Measurements from ENCODE around the gene DLGAP1.
"Not testable (repeated sequence)": the region's sequence is repeated elsewhere in the genome, so short reads cannot be mapped to it uniquely, and the experiment has no call there.

The DLGAP1 gene

GRCh38 chr18:3580523-3581025 is 874.5 kb downstream of the DLGAP1 start:
- H3K4me3 ChIP-seq (ENCODE audit: low read depth in 1 of 5, low read length in 5 of 5); H3K4me1 ChIP-seq (ENCODE audit: control insufficient read depth in 5 of 5, insufficient read depth in 5 of 5, low read length in 5 of 5); H3K9me3 ChIP-seq (ENCODE audit: control insufficient read depth in 5 of 5, low read length in 5 of 5); H3K9ac ChIP-seq (ENCODE audit: low read length in 5 of 5); H3K36me3 ChIP-seq (ENCODE audit: control insufficient read depth in 5 of 5, insufficient read depth in 5 of 5, low read length in 5 of 5); H3K27me3 ChIP-seq (ENCODE audit: control insufficient read depth in 5 of 5, insufficient read depth in 4 of 5, low read length in 5 of 5); H3K27ac ChIP-seq (ENCODE audit: low read depth, low read length): not testable (repeated sequence)

DNA sequence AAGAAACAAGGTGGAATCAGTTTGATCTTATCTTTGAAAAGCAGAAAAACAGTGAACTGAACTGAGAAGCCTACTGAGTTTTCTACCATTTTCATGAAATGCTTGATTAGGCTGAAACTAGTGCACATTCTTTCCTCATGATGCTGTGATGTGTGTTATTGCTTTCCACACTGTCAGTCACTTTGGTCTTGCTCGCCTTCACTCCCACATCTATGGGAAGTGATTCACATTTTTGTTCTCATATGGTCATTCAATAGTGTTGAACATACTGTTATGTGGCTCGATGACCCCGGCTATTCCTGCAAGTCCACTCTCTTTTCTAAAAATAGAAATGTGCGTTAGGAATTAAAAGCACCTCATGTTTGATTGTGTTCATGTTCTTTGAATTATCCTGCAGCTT is 875.4 kb downstream of the DLGAP1 start:
- H3K36me3 ChIP-seq (ENCODE audit: control insufficient read depth in 5 of 5, insufficient read depth in 5 of 5, low read length in 5 of 5): no peaks in the 10 kb centered on the region
- H3K27ac ChIP-seq (ENCODE audit: low read depth, low read length): no peak overlapping the region
- no peaks in the 10 kb centered on the region for H3K27me3 ChIP-seq (ENCODE audit: control insufficient read depth in 5 of 5, insufficient read depth in 4 of 5, low read length in 5 of 5)
- no peaks in the 10 kb centered on the region for H3K4me1 ChIP-seq (ENCODE audit: control insufficient read depth in 5 of 5, insufficient read depth in 5 of 5, low read length in 5 of 5)
- H3K9me3 ChIP-seq (ENCODE audit: control insufficient read depth in 5 of 5, low read length in 5 of 5): no peaks in the 10 kb centered on the region
- no peak overlapping the region for H3K9ac ChIP-seq (ENCODE audit: low read length in 5 of 5)
- H3K4me3 ChIP-seq (ENCODE audit: low read depth in 1 of 5, low read length in 5 of 5): no peak overlapping the region

DNA sequence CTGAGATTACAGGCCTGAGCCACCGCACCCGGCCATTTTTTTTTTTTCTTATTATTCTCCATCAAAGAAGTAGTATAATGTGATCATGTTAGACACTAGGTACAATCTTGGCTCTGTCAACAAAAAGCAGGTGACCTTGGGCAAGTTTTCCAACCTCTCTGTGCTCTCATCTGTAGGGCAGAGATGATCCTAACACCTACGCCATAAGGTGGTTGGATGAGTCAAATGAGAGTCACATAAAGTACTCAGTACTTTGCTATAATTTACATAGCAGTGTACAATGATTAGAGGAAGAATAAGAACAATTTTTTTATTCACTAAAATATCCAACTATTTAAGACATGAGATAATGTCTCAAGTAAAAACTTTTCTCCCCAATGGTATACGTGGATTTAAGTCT is 876.5 kb downstream of the DLGAP1 start:
- Histone ChIP-seq H3K4me3 (ENCODE audit: low read depth in 1 of 5, low read length in 5 of 5) (no peak overlapping the region), H3K4me1 (ENCODE audit: control insufficient read depth in 5 of 5, insufficient read depth in 5 of 5, low read length in 5 of 5) (no peaks in the 10 kb centered on the region), H3K9me3 (ENCODE audit: control insufficient read depth in 5 of 5, low read length in 5 of 5) (no peaks in the 10 kb centered on the region), H3K27ac (ENCODE audit: low read depth, low read length) (no peak overlapping the region), H3K27me3 (ENCODE audit: control insufficient read depth in 5 of 5, insufficient read depth in 4 of 5, low read length in 5 of 5) (no peaks in the 10 kb centered on the region), H3K9ac (ENCODE audit: low read length in 5 of 5) (no peak overlapping the region), H3K36me3 (ENCODE audit: control insufficient read depth in 5 of 5, insufficient read depth in 5 of 5, low read length in 5 of 5) (no peaks in the 10 kb centered on the region)

DNA sequence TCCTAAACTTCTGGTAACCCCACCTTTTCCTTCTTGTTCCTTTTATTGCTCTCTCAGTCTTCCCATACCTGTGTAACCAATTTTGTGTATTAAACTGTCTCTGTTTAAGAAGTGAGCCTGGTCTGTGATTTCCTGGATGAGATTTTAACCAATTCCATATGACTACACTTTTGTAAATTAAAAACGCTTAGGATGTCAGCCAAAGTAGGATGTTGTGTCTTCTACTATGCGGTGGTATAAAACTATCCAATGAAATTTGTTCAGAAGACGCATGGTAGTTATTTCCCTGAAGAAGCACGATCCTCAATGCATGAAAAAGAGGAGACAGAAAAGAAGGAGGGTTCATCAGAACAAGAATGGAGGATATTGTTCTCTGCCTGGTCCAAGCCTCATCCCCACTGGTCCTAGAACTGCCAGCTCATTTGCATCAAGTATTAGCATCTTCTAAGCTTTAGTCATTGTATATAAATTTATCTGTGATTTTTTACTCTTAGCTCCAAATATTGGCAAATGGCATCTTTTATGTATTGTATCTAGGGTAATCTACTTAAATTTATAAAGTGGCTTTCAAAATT is 877.7 kb downstream of the DLGAP1 start:
- Histone ChIP-seq H3K4me3 (ENCODE audit: low read depth in 1 of 5, low read length in 5 of 5) (no peak overlapping the region), H3K9ac (ENCODE audit: low read length in 5 of 5) (no peak overlapping the region), H3K4me1 (ENCODE audit: control insufficient read depth in 5 of 5, insufficient read depth in 5 of 5, low read length in 5 of 5) (no peaks in the 10 kb centered on the region), H3K27me3 (ENCODE audit: control insufficient read depth in 5 of 5, insufficient read depth in 4 of 5, low read length in 5 of 5) (no peaks in the 10 kb centered on the region), H3K9me3 (ENCODE audit: control insufficient read depth in 5 of 5, low read length in 5 of 5) (no peaks in the 10 kb centered on the region), H3K36me3 (ENCODE audit: control insufficient read depth in 5 of 5, insufficient read depth in 5 of 5, low read length in 5 of 5) (no peaks in the 10 kb centered on the region), H3K27ac (ENCODE audit: low read depth, low read length) (no peak overlapping the region)

DNA sequence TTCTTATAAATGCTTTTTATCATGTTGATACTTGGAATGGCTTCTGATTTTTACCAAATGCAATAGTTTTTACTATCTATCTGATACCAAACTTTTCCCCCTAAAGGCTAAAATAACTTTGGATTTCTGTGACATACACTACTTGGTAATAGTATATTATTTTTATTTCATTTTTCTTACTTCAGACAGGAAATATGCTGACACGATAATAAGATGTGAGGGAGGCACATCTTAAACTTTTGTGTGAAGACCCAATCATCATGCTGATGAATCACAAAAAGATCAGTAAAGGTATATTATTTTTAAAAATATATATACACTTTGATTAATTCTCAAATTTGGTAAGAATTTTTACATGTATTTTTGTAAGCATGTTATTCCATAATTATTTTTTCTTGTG is 882.3 kb downstream of the DLGAP1 start:
- H3K27me3 ChIP-seq (ENCODE audit: control insufficient read depth in 5 of 5, insufficient read depth in 4 of 5, low read length in 5 of 5): no peaks in the 10 kb centered on the region
- no peaks in the 10 kb centered on the region for H3K4me1 ChIP-seq (ENCODE audit: control insufficient read depth in 5 of 5, insufficient read depth in 5 of 5, low read length in 5 of 5)
- H3K9me3 ChIP-seq (ENCODE audit: control insufficient read depth in 5 of 5, low read length in 5 of 5): no peaks in the 10 kb centered on the region
- no peak overlapping the region for H3K9ac ChIP-seq (ENCODE audit: low read length in 5 of 5)
- no peaks in the 10 kb centered on the region for H3K36me3 ChIP-seq (ENCODE audit: control insufficient read depth in 5 of 5, insufficient read depth in 5 of 5, low read length in 5 of 5)
- no peak overlapping the region for H3K4me3 ChIP-seq (ENCODE audit: low read depth in 1 of 5, low read length in 5 of 5)
- H3K27ac ChIP-seq (ENCODE audit: low read depth, low read length): no peak overlapping the region

GRCh38 chr18:3566851-3567250 is 888.3 kb downstream of the DLGAP1 start:
- no peaks in the 10 kb centered on the region for H3K4me1 ChIP-seq (ENCODE audit: control insufficient read depth in 5 of 5, insufficient read depth in 5 of 5, low read length in 5 of 5)
- H3K9me3 ChIP-seq (ENCODE audit: control insufficient read depth in 5 of 5, low read length in 5 of 5): peaks cover 0 to 3% (median 0%) of the 10 kb centered on the region in 5 donors
- H3K36me3 ChIP-seq (ENCODE audit: control insufficient read depth in 5 of 5, insufficient read depth in 5 of 5, low read length in 5 of 5): no peaks in the 10 kb centered on the region
- no peaks in the 10 kb centered on the region for H3K27me3 ChIP-seq (ENCODE audit: control insufficient read depth in 5 of 5, insufficient read depth in 4 of 5, low read length in 5 of 5)
- H3K9ac ChIP-seq (ENCODE audit: low read length in 5 of 5): no peak overlapping the region
- no peak overlapping the region for H3K4me3 ChIP-seq (ENCODE audit: low read depth in 1 of 5, low read length in 5 of 5)
- H3K27ac ChIP-seq (ENCODE audit: low read depth, low read length): no peak overlapping the region

- no peak overlapping the region for H3K27ac ChIP-seq (ENCODE audit: low read depth, low read length)
- H3K4me1 ChIP-seq (ENCODE audit: control insufficient read depth in 5 of 5, insufficient read depth in 5 of 5, low read length in 5 of 5): no peaks in the 10 kb centered on the region
- H3K36me3 ChIP-seq (ENCODE audit: control insufficient read depth in 5 of 5, insufficient read depth in 5 of 5, low read length in 5 of 5): no peaks in the 10 kb centered on the region
- H3K27me3 ChIP-seq (ENCODE audit: control insufficient read depth in 5 of 5, insufficient read depth in 4 of 5, low read length in 5 of 5): no peaks in the 10 kb centered on the region
- no peak overlapping the region for H3K4me3 ChIP-seq (ENCODE audit: low read depth in 1 of 5, low read length in 5 of 5)
- H3K9ac ChIP-seq (ENCODE audit: low read length in 5 of 5): no peak overlapping the region
- H3K9me3 ChIP-seq (ENCODE audit: control insufficient read depth in 5 of 5, low read length in 5 of 5): peaks cover 0 to 3% (median 0%) of the 10 kb centered on the region in 5 donors
Measured at GRCh38 chr18:3560755-3561154, 894.4 kb downstream of the DLGAP1 start.

GRCh38 chr18:3554811-3555427 is 900.2 kb downstream of the DLGAP1 start:
- Histone ChIP-seq H3K9ac (ENCODE audit: low read length in 5 of 5) (no peak overlapping the region), H3K9me3 (ENCODE audit: control insufficient read depth in 5 of 5, low read length in 5 of 5) (no peaks in the 10 kb centered on the region), H3K4me3 (ENCODE audit: low read depth in 1 of 5, low read length in 5 of 5) (no peak overlapping the region), H3K4me1 (ENCODE audit: control insufficient read depth in 5 of 5, insufficient read depth in 5 of 5, low read length in 5 of 5) (no peaks in the 10 kb centered on the region), H3K27me3 (ENCODE audit: control insufficient read depth in 5 of 5, insufficient read depth in 4 of 5, low read length in 5 of 5) (no peaks in the 10 kb centered on the region), H3K36me3 (ENCODE audit: control insufficient read depth in 5 of 5, insufficient read depth in 5 of 5, low read length in 5 of 5) (no peaks in the 10 kb centered on the region), H3K27ac (ENCODE audit: low read depth, low read length) (no peak overlapping the region)

DNA sequence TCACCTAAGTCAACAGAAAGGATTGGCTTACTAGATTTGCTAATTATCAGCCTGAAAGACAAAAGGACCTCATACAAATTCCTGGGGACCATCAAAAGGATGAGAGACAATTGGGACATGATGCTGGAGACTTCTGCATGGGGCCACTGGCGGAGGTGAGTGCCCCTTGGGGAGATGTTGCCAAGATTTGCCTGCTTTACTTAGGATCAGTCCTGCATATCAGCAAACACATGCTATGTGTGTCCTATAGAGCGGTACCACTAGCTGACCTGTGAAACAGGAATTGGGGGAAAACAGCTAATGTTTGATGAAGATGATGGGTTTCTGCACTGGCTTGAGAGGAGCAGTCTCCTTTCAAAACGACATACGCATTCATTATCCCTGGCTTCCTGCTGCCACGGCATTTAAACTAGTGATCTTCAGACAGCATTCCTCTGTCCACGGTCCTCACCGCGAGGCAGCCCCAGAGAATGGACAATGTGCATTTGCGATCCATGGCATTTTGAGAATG is 901.0 kb downstream of the DLGAP1 start:
- Histone ChIP-seq H3K27ac (ENCODE audit: low read depth, low read length) (no peak overlapping the region), H3K4me1 (ENCODE audit: control insufficient read depth in 5 of 5, insufficient read depth in 5 of 5, low read length in 5 of 5) (no peaks in the 10 kb centered on the region), H3K36me3 (ENCODE audit: control insufficient read depth in 5 of 5, insufficient read depth in 5 of 5, low read length in 5 of 5) (no peaks in the 10 kb centered on the region), H3K4me3 (ENCODE audit: low read depth in 1 of 5, low read length in 5 of 5) (no peak overlapping the region), H3K9me3 (ENCODE audit: control insufficient read depth in 5 of 5, low read length in 5 of 5) (no peaks in the 10 kb centered on the region), H3K27me3 (ENCODE audit: control insufficient read depth in 5 of 5, insufficient read depth in 4 of 5, low read length in 5 of 5) (no peaks in the 10 kb centered on the region), H3K9ac (ENCODE audit: low read length in 5 of 5) (no peak overlapping the region)

- H3K9me3 ChIP-seq (ENCODE audit: control insufficient read depth in 5 of 5, low read length in 5 of 5): no peaks in the 10 kb centered on the region
- no peak overlapping the region for H3K9ac ChIP-seq (ENCODE audit: low read length in 5 of 5)
- H3K4me3 ChIP-seq (ENCODE audit: low read depth in 1 of 5, low read length in 5 of 5): no peak overlapping the region
- no peaks in the 10 kb centered on the region for H3K36me3 ChIP-seq (ENCODE audit: control insufficient read depth in 5 of 5, insufficient read depth in 5 of 5, low read length in 5 of 5)
- H3K27me3 ChIP-seq (ENCODE audit: control insufficient read depth in 5 of 5, insufficient read depth in 4 of 5, low read length in 5 of 5): no peaks in the 10 kb centered on the region
- H3K27ac ChIP-seq (ENCODE audit: low read depth, low read length): no peak overlapping the region
- H3K4me1 ChIP-seq (ENCODE audit: control insufficient read depth in 5 of 5, insufficient read depth in 5 of 5, low read length in 5 of 5): no peaks in the 10 kb centered on the region
Measured at GRCh38 chr18:3552305-3552704, 902.8 kb downstream of the DLGAP1 start.
